ENCODE data around the gene MAPK8IP3. TPM values are rescaled to one million over a fixed set of nuclear protein-coding genes. Genes with fewer than 3 reads are reported as not detected.

MAPK8IP3 gene
- total RNA-seq, 1 experiment from 2014 or later, result 72.3 TPM

DNA sequence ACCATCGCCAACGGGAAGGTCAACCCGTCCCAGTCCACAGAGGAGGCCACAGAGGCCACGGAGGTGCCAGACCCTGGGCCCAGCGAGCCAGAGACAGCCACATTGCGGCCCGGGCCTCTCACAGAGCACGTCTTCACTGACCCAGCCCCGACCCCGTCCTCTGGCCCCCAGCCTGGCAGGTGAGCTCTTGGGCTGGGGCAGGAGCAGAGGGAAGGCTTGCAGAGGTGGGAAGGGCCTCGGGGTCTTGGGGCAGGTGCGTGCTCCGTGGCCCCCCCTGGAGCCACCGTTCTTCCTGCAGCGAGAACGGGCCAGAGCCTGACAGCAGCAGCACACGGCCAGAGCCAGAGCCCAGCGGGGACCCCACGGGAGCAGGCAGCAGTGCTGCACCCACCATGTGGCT lies 60.2 kb downstream of the MAPK8IP3 start (continued):
- TF ChIP-seq ZNF425 (CRISPR knock-in tag; conservative IDR thresholded peaks at IDR 0.05) (no peak), NR1H2 (CRISPR knock-in tag; IDR thresholded peaks at IDR 0.05) (no peak), MAX (CRISPR knock-in tag; IDR thresholded peaks at IDR 0.05) (no peak), OVOL2 (CRISPR knock-in tag; IDR thresholded peaks at IDR 0.05; ENCODE audit: borderline replicate concordance) (no peak), ATF1 (CRISPR knock-in tag; IDR thresholded peaks at IDR 0.05) (no peak), ZNF396 (CRISPR knock-in tag; IDR thresholded peaks at IDR 0.05; ENCODE audit: borderline replicate concordance) (no peak), IRF1 (CRISPR knock-in tag; IDR thresholded peaks at IDR 0.05) (no peak)
- TF ChIP-seq, protein P1, sequence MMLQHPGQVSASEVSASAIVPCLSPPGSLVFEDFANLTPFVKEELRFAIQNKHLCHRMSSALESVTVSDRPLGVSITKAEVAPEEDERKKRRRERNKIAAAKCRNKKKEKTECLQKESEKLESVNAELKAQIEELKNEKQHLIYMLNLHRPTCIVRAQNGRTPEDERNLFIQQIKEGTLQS (CRISPR knock-in tag; conservative IDR thresholded peaks at IDR 0.05), result no peak
- TF ChIP-seq, protein P2, sequence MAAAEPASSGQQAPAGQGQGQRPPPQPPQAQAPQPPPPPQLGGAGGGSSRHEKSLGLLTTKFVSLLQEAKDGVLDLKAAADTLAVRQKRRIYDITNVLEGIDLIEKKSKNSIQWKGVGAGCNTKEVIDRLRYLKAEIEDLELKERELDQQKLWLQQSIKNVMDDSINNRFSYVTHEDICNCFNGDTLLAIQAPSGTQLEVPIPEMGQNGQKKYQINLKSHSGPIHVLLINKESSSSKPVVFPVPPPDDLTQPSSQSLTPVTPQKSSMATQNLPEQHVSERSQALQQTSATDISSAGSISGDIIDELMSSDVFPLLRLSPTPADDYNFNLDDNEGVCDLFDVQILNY (CRISPR knock-in tag; IDR thresholded peaks at IDR 0.05), result no peak
- TF ChIP-seq, protein P3, sequence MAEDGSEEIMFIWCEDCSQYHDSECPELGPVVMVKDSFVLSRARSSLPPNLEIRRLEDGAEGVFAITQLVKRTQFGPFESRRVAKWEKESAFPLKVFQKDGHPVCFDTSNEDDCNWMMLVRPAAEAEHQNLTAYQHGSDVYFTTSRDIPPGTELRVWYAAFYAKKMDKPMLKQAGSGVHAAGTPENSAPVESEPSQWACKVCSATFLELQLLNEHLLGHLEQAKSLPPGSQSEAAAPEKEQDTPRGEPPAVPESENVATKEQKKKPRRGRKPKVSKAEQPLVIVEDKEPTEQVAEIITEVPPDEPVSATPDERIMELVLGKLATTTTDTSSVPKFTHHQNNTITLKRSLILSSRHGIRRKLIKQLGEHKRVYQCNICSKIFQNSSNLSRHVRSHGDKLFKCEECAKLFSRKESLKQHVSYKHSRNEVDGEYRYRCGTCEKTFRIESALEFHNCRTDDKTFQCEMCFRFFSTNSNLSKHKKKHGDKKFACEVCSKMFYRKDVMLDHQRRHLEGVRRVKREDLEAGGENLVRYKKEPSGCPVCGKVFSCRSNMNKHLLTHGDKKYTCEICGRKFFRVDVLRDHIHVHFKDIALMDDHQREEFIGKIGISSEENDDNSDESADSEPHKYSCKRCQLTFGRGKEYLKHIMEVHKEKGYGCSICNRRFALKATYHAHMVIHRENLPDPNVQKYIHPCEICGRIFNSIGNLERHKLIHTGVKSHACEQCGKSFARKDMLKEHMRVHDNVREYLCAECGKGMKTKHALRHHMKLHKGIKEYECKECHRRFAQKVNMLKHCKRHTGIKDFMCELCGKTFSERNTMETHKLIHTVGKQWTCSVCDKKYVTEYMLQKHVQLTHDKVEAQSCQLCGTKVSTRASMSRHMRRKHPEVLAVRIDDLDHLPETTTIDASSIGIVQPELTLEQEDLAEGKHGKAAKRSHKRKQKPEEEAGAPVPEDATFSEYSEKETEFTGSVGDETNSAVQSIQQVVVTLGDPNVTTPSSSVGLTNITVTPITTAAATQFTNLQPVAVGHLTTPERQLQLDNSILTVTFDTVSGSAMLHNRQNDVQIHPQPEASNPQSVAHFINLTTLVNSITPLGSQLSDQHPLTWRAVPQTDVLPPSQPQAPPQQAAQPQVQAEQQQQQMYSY (CRISPR knock-in tag; IDR thresholded peaks at IDR 0.05), result no peak

- ChIA-PET CTCF (no interaction called here), POLR2A (no interaction called here)
- Mint-ChIP-seq H3K4me1 (peaks cover 4% of the 10 kb centered on the region), H3K27me3 (ENCODE audit: low read depth) (no peaks in the 10 kb centered on the region), H3K36me3 (no peaks in the 10 kb centered on the region), H3K27ac (no peak overlapping the region), H3K9me3 (no peaks in the 10 kb centered on the region), H3K4me3 (no peak overlapping the region)
- no peak for ATAC-seq
- no peak for DNase-seq (ENCODE audit: low spot score)
- TF ChIP-seq, protein P4, sequence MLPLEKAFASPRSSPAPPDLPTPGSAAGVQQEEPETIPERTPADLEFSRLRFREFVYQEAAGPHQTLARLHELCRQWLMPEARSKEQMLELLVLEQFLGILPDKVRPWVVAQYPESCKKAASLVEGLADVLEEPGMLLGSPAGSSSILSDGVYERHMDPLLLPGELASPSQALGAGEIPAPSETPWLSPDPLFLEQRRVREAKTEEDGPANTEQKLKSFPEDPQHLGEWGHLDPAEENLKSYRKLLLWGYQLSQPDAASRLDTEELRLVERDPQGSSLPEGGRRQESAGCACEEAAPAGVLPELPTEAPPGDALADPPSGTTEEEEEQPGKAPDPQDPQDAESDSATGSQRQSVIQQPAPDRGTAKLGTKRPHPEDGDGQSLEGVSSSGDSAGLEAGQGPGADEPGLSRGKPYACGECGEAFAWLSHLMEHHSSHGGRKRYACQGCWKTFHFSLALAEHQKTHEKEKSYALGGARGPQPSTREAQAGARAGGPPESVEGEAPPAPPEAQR (CRISPR knock-in tag; IDR thresholded peaks at IDR 0.05), result no peak
- TF ChIP-seq, protein P5, sequence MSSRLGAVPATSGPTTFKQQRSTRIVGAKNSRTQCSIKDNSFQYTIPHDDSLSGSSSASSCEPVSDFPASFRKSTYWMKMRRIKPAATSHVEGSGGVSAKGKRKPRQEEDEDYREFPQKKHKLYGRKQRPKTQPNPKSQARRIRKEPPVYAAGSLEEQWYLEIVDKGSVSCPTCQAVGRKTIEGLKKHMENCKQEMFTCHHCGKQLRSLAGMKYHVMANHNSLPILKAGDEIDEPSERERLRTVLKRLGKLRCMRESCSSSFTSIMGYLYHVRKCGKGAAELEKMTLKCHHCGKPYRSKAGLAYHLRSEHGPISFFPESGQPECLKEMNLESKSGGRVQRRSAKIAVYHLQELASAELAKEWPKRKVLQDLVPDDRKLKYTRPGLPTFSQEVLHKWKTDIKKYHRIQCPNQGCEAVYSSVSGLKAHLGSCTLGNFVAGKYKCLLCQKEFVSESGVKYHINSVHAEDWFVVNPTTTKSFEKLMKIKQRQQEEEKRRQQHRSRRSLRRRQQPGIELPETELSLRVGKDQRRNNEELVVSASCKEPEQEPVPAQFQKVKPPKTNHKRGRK (CRISPR knock-in tag; IDR thresholded peaks at IDR 0.05; ENCODE audit: borderline replicate concordance), result no peak
- TF ChIP-seq RORB (CRISPR knock-in tag; IDR thresholded peaks at IDR 0.05) (no peak), KAT7 (CRISPR knock-in tag; IDR thresholded peaks at IDR 0.05; ENCODE audit: borderline replicate concordance) (no peak), ATF1 (CRISPR knock-in tag; IDR thresholded peaks at IDR 0.05) (no peak), ZBTB21 (CRISPR knock-in tag; IDR thresholded peaks at IDR 0.05; ENCODE audit: borderline replicate concordance) (no peak), ZNF671 (CRISPR knock-in tag; IDR thresholded peaks at IDR 0.05) (no peak), FOXP4 (CRISPR knock-in tag; IDR thresholded peaks at IDR 0.05) (no peak), ZNF423 (CRISPR knock-in tag; IDR thresholded peaks at IDR 0.05) (no peak), IRF2 (CRISPR knock-in tag; IDR thresholded peaks at IDR 0.05; ENCODE audit: borderline replicate concordance, low read depth) (no peak), SMAD4 (CRISPR knock-in tag; IDR thresholded peaks at IDR 0.05) (no peak)
- TF ChIP-seq, protein P6, sequence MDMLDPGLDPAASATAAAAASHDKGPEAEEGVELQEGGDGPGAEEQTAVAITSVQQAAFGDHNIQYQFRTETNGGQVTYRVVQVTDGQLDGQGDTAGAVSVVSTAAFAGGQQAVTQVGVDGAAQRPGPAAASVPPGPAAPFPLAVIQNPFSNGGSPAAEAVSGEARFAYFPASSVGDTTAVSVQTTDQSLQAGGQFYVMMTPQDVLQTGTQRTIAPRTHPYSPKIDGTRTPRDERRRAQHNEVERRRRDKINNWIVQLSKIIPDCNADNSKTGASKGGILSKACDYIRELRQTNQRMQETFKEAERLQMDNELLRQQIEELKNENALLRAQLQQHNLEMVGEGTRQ (CRISPR knock-in tag; IDR thresholded peaks at IDR 0.05), result no peak
- TF ChIP-seq, protein P7, sequence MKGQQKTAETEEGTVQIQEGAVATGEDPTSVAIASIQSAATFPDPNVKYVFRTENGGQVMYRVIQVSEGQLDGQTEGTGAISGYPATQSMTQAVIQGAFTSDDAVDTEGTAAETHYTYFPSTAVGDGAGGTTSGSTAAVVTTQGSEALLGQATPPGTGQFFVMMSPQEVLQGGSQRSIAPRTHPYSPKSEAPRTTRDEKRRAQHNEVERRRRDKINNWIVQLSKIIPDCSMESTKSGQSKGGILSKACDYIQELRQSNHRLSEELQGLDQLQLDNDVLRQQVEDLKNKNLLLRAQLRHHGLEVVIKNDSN (CRISPR knock-in tag; IDR thresholded peaks at IDR 0.05), result no peak
These were observed 60.7 kb downstream of the MAPK8IP3 start for GRCh38 chr16:1766701-1767100.
